Neuronal stem cell (in vitro differentiated cells): ENCODE data around the gene SDCCAG8.

Experiments
- DNase-seq: peaks from one replicate; pipeline ENCODE4 v3.0.0-alpha.2; 2013; ENCODE audit warnings: low spot score
- H2AFZ ChIP-seq: one replicate; pipeline ENCODE4 v1.6.1; 2013; ENCODE audit warnings: mild to moderate bottlenecking, low read length, inconsistent platforms
- H2AK5ac ChIP-seq: 2 replicates; pipeline ENCODE4 v1.6.1; 2013; ENCODE audit warnings: low read depth, mild to moderate bottlenecking, inconsistent platforms, low read length, moderate library complexity, mixed read lengths
- H2BK120ac ChIP-seq: 2 replicates; pipeline ENCODE4 v1.6.1; 2013; ENCODE audit warnings: low read depth, mild to moderate bottlenecking, inconsistent platforms, low read length, moderate library complexity, mixed read lengths
- H2BK12ac ChIP-seq: one replicate; pipeline ENCODE4 v1.6.1; 2013; ENCODE audit warnings: low read length, inconsistent platforms
- H2BK15ac ChIP-seq: 2 replicates; pipeline ENCODE4 v1.6.1; 2013; ENCODE audit warnings: mild to moderate bottlenecking, low read length, inconsistent platforms, mixed read lengths
- H2BK5ac ChIP-seq: one replicate; pipeline ENCODE4 v1.6.1; 2013; ENCODE audit warnings: inconsistent platforms, mild to moderate bottlenecking, low read length, moderate library complexity
- H3K14ac ChIP-seq: one replicate; pipeline ENCODE4 v1.6.1; 2013; ENCODE audit warnings: low read length, inconsistent platforms
- H3K18ac ChIP-seq: 2 replicates; pipeline ENCODE4 v1.6.1; 2013; ENCODE audit warnings: low read length, inconsistent platforms
- H3K23ac ChIP-seq: 2 replicates; pipeline ENCODE4 v1.6.1; 2013; ENCODE audit warnings: low read depth, mild to moderate bottlenecking, mixed read lengths, low read length, inconsistent platforms; ENCODE audit not compliant: poor library complexity
- H3K27ac ChIP-seq: replicated peaks from 3 replicates; pipeline ENCODE4 v1.5.1; 2013; ENCODE audit warnings: low read length, inconsistent platforms
- H3K27me3 ChIP-seq, 3 experiments: 2 replicates each; pipeline ENCODE4 v1.6.1; 2013; ENCODE audit warnings: low read length in 3 of 3, mild to moderate bottlenecking in 2 of 3, inconsistent platforms in 1 of 3, low read depth in 1 of 3, mixed read lengths in 1 of 3, moderate library complexity in 1 of 3; ENCODE audit not compliant: control insufficient read depth in 3 of 3, insufficient read depth in 3 of 3
- H3K36me3 ChIP-seq, 2 donors: replicated peaks in 1 of 2; 2 replicates each; pipeline ENCODE4 v1.6.1; 2013; ENCODE audit warnings: low read length in 2 of 2; ENCODE audit not compliant: control insufficient read depth in 2 of 2, insufficient read depth in 2 of 2
- H3K4ac ChIP-seq: 2 replicates; pipeline ENCODE4 v1.6.1; 2013; ENCODE audit warnings: inconsistent platforms, mild to moderate bottlenecking, low read length, moderate library complexity
- H3K4me1 ChIP-seq, 2 donors: 1 replicate in 1 of 2; 2 replicates in 1 of 2; pipeline ENCODE4 v1.6.1; 2013; ENCODE audit warnings: low read length in 2 of 2, low read depth in 1 of 2; ENCODE audit not compliant: control insufficient read depth in 2 of 2, insufficient read depth in 1 of 2
- H3K4me2 ChIP-seq: one replicate; pipeline ENCODE4 v1.6.1; 2013; ENCODE audit warnings: mild to moderate bottlenecking, low read length, inconsistent platforms; ENCODE audit not compliant: insufficient read depth, poor library complexity, severe bottlenecking
- H3K4me3 ChIP-seq, 2 donors: 2 replicates each; pipeline ENCODE4 v1.5.1; 2013; ENCODE audit warnings: low read length in 2 of 2, mild to moderate bottlenecking in 2 of 2, inconsistent platforms in 1 of 2, moderate library complexity in 1 of 2
- H3K79me1 ChIP-seq: one replicate; pipeline ENCODE4 v1.6.1; 2013; ENCODE audit warnings: low read depth, mild to moderate bottlenecking, inconsistent platforms, low read length, moderate library complexity
- H3K9ac ChIP-seq: one replicate; pipeline ENCODE4 v1.6.1; 2013; ENCODE audit warnings: mild to moderate bottlenecking, low read depth, low read length, inconsistent platforms; ENCODE audit not compliant: poor library complexity
- H3K9me3 ChIP-seq, 2 donors: replicated peaks in 1 of 2; 2 replicates each; pipeline versions ENCODE3 to v1.6.1; 2013; ENCODE audit warnings: low read length in 2 of 2, mild to moderate bottlenecking in 2 of 2, inconsistent platforms in 1 of 2, low read depth in 1 of 2, mixed read lengths in 1 of 2, moderate library complexity in 1 of 2; ENCODE audit not compliant: control insufficient read depth in 2 of 2, insufficient read depth in 1 of 2
- H4K8ac ChIP-seq: one replicate; pipeline ENCODE4 v1.6.1; 2013; ENCODE audit warnings: low read depth, mild to moderate bottlenecking, inconsistent platforms, low read length, moderate library complexity
- H4K91ac ChIP-seq: one replicate; pipeline ENCODE4 v1.6.1; 2013; ENCODE audit warnings: low read length, low read depth, mild to moderate bottlenecking, inconsistent platforms; ENCODE audit not compliant: poor library complexity
- WGBS, 2 donors: extraction: QIAGEN DNeasy Blood & Tissue Kit; methylation state at CpG; one replicate each; pipeline ENCODE4 v1.1.7; 2013; ENCODE audit warnings: missing lambda C conversion rate in 2 of 2, mixed read lengths in 1 of 2; ENCODE audit not compliant: insufficient read length in 2 of 2, insufficient replicate concordance in 1 of 2; ENCODE audit errors: extremely low coverage in 2 of 2; 5-methylcytosine and 5-hydroxymethylcytosine counted together

SDCCAG8 gene

GRCh38 chr1:243499248-243499647 lies 243.4 kb downstream of the SDCCAG8 start:
- Histone ChIP-seq H3K14ac (no peak overlapping the region), H2BK15ac (no peak overlapping the region), H2AFZ (no peak overlapping the region), H2BK5ac (no peak overlapping the region), H3K23ac (no peak overlapping the region), H3K36me3 (peaks cover 0 to 20% of the 10 kb centered on the region in 2 donors), H3K79me1 (no peaks in the 10 kb centered on the region), H2AK5ac (no peak overlapping the region), H3K4me2 (no peak overlapping the region), H3K4me3 (no peak overlapping the region), H3K18ac (no peak overlapping the region), H3K27ac (no peak overlapping the region), H2BK12ac (no peak overlapping the region), H4K91ac (no peak overlapping the region), H4K8ac (no peak overlapping the region), H3K27me3 (peaks cover 0 to 2% (median 0%) of the 10 kb centered on the region in 3 experiments), H3K9ac (no peak overlapping the region), H3K9me3 (peaks cover 0 to 3% of the 10 kb centered on the region in 2 donors), H2BK120ac (no peak overlapping the region), H3K4me1 (peaks cover 6 to 15% of the 10 kb centered on the region in 2 donors), H3K4ac (no peak overlapping the region)
- WGBS, 2 donors: no CpG with 5 or more reads among the region's 4 CpGs
- DNase-seq: no peak

GRCh38 chr1:243499711-243500110 lies 243.9 kb downstream of the SDCCAG8 start:
- Histone ChIP-seq H3K18ac (no peak overlapping the region), H2BK15ac (no peak overlapping the region), H3K4me2 (no peak overlapping the region), H3K27ac (no peak overlapping the region), H3K4me1 (peaks cover 6 to 15% of the 10 kb centered on the region in 2 donors), H4K8ac (no peak overlapping the region), H2BK120ac (no peak overlapping the region), H2AFZ (no peak overlapping the region), H3K9me3 (no peaks in the 10 kb centered on the region), H2AK5ac (no peak overlapping the region), H4K91ac (no peak overlapping the region), H3K79me1 (no peaks in the 10 kb centered on the region), H3K36me3 (peaks cover 0 to 24% of the 10 kb centered on the region in 2 donors), H2BK12ac (no peak overlapping the region), H3K23ac (no peak overlapping the region), H3K4me3 (no peak overlapping the region), H3K27me3 (peaks cover 0 to 2% (median 0%) of the 10 kb centered on the region in 3 experiments), H3K4ac (no peak overlapping the region), H2BK5ac (no peak overlapping the region), H3K14ac (no peak overlapping the region), H3K9ac (no peak overlapping the region)
- DNase-seq: no peak
- no CpG with 5 or more reads among the region's 10 CpGs for WGBS, 2 donors

- Histone ChIP-seq H4K91ac (no peak overlapping the region), H3K9ac (no peak overlapping the region), H2AFZ (no peak overlapping the region), H3K27me3 (peaks cover 0 to 2% (median 0%) of the 10 kb centered on the region in 3 experiments), H3K23ac (no peak overlapping the region), H3K4ac (no peak overlapping the region), H3K4me3 (no peak overlapping the region), H3K4me2 (no peak overlapping the region), H3K9me3 (no peaks in the 10 kb centered on the region), H3K18ac (no peak overlapping the region), H2BK5ac (no peak overlapping the region), H2BK120ac (no peak overlapping the region), H3K4me1 (peaks cover 6 to 13% of the 10 kb centered on the region in 2 donors), H3K27ac (no peak overlapping the region), H2BK15ac (no peak overlapping the region), H3K79me1 (no peaks in the 10 kb centered on the region), H3K14ac (no peak overlapping the region), H2BK12ac (no peak overlapping the region), H2AK5ac (no peak overlapping the region), H4K8ac (no peak overlapping the region), H3K36me3 (peaks cover 3 to 32% of the 10 kb centered on the region in 2 donors)
- no CpG with 5 or more reads among the region's 5 CpGs for WGBS, 2 donors
- no peak for DNase-seq
These were observed 244.7 kb downstream of the SDCCAG8 start for GRCh38 chr1:243500512-243500911.

- H3K27me3 ChIP-seq: peaks cover 0 to 2% (median 0%) of the 10 kb centered on the region in 3 experiments
- H3K4me1 ChIP-seq: peaks cover 10 to 14% of the 10 kb centered on the region in 2 donors
- H3K23ac ChIP-seq: no peak overlapping the region
- no CpG with 5 or more reads among the region's 5 CpGs for WGBS, 2 donors
- H2BK15ac ChIP-seq: no peak overlapping the region
- H3K4ac ChIP-seq: no peak overlapping the region
- no peak overlapping the region for H3K9ac ChIP-seq
- no peak overlapping the region for H4K8ac ChIP-seq
- H3K9me3 ChIP-seq: no peaks in the 10 kb centered on the region
- H3K4me3 ChIP-seq: no peak overlapping the region
- H3K27ac ChIP-seq: no peak overlapping the region
- H2BK12ac ChIP-seq: no peak overlapping the region
- H2BK120ac ChIP-seq: no peak overlapping the region
- no peak for DNase-seq
- H3K14ac ChIP-seq: no peak overlapping the region
- H3K4me2 ChIP-seq: no peak overlapping the region
- peaks cover 3 to 32% of the 10 kb centered on the region in 2 donors for H3K36me3 ChIP-seq
- no peaks in the 10 kb centered on the region for H3K79me1 ChIP-seq
- no peak overlapping the region for H2AK5ac ChIP-seq
- H3K18ac ChIP-seq: no peak overlapping the region
- no peak overlapping the region for H4K91ac ChIP-seq
- no peak overlapping the region for H2BK5ac ChIP-seq
- H2AFZ ChIP-seq: no peak overlapping the region
These were observed 245.2 kb downstream of the SDCCAG8 start for GRCh38 chr1:243501002-243501401.
